C4-2B (cell line): Measurements from ENCODE around the gene VSTM4.

Source experiments
- H3K27ac ChIP-seq: fragments of 450-650 bp; 2 replicates; pipeline ENCODE4 v1.5.1; 2017
- CTCF ChIP-seq: fragments of 450-650 bp; conservative IDR thresholded peaks from 2 replicates; pipeline ENCODE4 v1.5.1; 2017; ENCODE audit warnings: mild to moderate bottlenecking
- ZFX ChIP-seq: fragments of 450-650 bp; IDR thresholded peaks from 2 replicates; pipeline ENCODE4 v1.6.1; 2017

VSTM4 gene

GRCh38 chr10:49008505-49009198, 106.7 kb downstream of the VSTM4 start:
- no peak for TF ChIP-seq CTCF
- TF ChIP-seq ZFX, result no peak
- no peak overlapping the region for H3K27ac ChIP-seq

GRCh38 chr10:49008091-49008490, 107.2 kb downstream of the VSTM4 start:
- H3K27ac ChIP-seq, result no peak overlapping the region
- no peak for TF ChIP-seq ZFX
- no peak for TF ChIP-seq CTCF

GRCh38 chr10:49007129-49007528, 108.2 kb downstream of the VSTM4 start:
- TF ChIP-seq CTCF, result no peak
- TF ChIP-seq ZFX, result no peak
- no peak overlapping the region for H3K27ac ChIP-seq

GRCh38 chr10:49005270-49005669, 110.1 kb downstream of the VSTM4 start:
- no peak for TF ChIP-seq ZFX
- no peak for TF ChIP-seq CTCF
- no peak overlapping the region for H3K27ac ChIP-seq

- no peak overlapping the region for H3K27ac ChIP-seq
- TF ChIP-seq ZFX (no peak), CTCF (no peak)
Observed at GRCh38 chr10:49001870-49002672, 113.3 kb downstream of the VSTM4 start.

- TF ChIP-seq CTCF, result no peak; the same call in 1 of the 2 replicates
- no peak for TF ChIP-seq ZFX
- no peak overlapping the region for H3K27ac ChIP-seq
Observed at GRCh38 chr10:49001402-49001801, 113.9 kb downstream of the VSTM4 start.
